HG03354 (cell line): Measurements from ENCODE around the gene EXO1.

Experiments
- ATAC-seq: cut with Tn5 transposase; IDR thresholded peaks from one replicate; pipeline ENCODE4 v1.9.1; 2021; ENCODE audit warnings: mild to moderate bottlenecking; ENCODE audit not compliant: unreplicated experiment, poor library complexity, severe bottlenecking

Gene EXO1

DNA sequence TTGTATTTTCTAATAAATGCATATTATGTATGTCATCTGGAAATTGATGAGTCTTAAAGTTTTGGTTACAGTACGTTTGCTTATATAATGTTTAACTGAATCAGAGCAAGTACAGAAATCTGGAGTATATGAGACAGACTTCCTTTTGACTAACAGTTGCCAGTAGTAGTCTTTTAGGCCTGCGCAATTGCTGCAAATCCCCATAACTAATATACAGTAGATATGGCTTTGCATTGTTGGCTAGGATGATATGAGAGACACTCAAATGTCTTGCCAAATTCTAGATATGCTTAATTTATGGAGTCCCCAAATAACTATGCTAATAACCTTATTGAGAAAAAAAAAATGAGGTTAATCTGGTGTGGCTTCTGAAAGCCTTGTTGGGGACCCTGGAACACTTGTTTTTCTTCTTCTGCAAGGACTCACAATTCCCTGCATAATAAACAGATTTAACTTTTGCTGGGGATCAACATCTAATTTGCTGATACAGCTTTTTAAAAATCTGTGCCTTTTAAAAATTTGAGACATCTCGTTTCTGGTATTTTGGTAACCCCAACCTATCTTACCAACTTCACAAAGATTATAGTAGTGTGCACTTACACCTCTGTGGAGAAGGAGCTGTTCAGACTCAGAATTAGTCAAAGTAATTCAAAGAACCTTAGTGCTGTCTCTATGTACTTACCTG lies 22.9 kb downstream of the EXO1 start:
- ATAC-seq = no peak

GRCh38 chr1:241881440-241881839 lies 33.4 kb downstream of the EXO1 start:
- no peak for ATAC-seq

GRCh38 chr1:241883159-241883558 lies 35.2 kb downstream of the EXO1 start:
- no peak for ATAC-seq

GRCh38 chr1:241888232-241888631 lies 40.2 kb downstream of the EXO1 start:
- no peak for ATAC-seq

- no peak for ATAC-seq
Observed at GRCh38 chr1:241891296-241891695, 43.3 kb downstream of the EXO1 start.

GRCh38 chr1:241894016-241894415 lies 46.0 kb downstream of the EXO1 start:
- no peak for ATAC-seq

DNA sequence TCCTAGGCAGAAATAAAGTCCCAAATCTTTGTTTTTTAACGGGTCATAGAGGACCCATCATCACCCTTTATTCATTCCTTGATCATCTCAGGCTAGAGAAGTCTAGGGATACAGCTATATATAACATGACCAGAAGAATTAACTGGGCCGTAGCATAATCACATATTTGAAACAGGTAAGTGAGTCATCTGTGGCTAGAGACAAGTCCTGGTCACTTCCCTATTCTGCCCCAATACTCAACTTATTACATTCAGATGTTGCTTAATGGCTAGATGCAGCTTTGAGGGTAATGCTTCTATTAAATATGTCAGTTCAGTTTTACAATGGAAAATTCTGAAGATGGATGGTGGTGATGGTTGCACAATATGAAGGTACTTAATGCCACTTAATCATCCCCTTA lies 47.0 kb downstream of the EXO1 start:
- ATAC-seq = peak; percentile 83

DNA sequence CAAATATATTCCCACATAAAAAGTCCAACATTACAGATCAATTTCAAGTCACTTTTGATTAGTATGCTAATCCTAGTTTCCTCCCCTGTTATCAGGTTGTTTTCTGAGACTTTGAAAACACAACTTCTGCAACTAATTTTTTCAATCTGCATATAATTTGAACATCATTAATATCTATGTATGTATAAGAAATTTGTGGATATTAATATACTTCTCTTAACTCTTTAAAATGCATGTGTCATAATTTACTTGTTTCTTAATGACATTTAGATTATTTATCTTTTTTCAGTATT lies 48.6 kb downstream of the EXO1 start:
- no peak for ATAC-seq

GRCh38 chr1:241899210-241899609 lies 51.2 kb downstream of the EXO1 start:
- ATAC-seq = no peak

- ATAC-seq = no peak
Observed at GRCh38 chr1:241900381-241900780, 52.4 kb downstream of the EXO1 start.

DNA sequence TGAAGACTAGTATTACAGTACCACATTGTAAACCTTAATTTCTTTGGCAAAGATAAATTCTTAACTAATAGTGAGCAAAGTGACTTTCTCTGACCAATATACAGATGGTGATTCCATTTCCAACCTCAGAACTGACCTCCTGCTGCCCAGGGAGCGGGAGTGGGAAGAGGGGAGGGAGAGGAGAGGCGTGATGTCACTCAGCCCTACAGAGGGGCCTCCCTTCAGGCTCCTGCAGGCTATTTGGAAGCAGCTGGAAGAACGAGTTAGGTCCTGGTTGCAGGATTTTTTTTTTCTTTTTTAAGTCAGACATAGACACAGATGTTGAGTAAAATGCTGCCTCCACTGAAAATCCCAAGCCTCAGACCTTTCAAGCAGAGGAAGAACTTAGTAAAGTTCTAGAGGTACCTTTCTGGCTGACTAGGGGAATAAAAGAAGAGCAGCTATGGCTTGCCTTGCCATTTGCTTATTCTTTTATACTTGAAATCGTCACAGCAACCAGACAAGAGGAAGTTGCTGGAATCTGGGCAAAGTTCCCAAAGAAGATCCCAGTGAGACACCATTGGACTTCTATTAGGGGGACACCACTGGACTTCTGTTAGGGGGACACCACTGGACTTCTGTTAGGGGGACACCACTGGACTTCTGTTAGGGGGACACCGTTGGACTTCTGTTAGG lies 54.5 kb downstream of the EXO1 start:
- no peak for ATAC-seq

- no peak for ATAC-seq
Observed at GRCh38 chr1:241916196-241916595, 68.2 kb downstream of the EXO1 start.

DNA sequence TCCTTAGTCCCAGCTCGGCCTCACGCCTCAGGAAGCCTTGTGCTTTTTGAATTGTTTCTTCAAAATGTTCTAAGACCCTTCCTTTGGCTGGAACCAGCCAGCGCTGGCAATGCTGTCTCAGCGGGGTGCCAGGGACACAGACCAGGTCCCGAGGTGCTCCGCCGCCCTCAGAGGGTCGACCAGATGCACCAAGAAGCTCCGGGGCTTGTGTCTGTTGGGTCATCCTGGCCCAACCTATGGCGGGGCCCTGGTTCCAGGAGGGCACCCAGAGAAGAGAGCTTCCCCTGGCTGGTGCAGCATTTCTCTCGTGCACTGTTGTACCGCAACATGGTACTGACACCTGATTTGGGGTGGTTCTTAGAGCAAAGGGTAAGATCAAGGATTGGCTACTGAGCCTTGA lies 69.5 kb downstream of the EXO1 start:
- ATAC-seq = no peak

GRCh38 chr1:241918879-241919278 lies 70.9 kb downstream of the EXO1 start:
- ATAC-seq = no peak

DNA sequence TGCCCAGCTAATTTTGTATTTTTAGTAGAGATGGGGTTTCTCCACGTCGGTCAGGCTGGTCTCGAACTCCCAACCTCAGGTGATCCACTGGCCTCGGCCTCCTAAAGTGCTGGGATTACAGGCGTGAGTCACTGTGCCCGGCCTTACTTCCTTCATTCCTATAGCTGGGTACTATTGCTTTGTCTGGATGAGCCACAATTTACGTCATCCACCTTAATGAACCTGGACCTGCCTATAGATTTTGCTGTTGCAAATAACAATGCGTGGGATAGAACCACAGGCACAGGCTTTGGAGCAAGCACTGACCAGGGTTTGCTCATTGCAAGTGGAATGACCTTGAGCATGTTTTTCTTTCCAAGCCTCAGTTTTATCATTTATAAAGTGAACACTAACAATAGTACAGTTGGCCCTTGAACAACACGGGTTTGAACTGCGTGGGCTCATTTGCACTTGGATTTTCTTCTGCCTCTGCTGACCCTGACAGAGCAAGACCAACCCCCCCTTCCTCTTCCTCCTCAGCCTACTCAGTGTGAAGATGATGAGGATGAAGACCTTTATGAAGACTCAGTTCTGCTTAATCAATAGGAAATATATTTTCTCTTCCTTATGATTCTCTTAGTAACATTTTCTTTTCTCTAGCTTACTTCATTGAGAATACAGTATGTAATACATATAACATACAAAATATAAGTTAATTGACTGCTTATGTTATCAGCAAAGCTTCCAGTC lies 76.2 kb downstream of the EXO1 start:
- no peak for ATAC-seq

- ATAC-seq = no peak
Observed at GRCh38 chr1:241926141-241926540, 78.1 kb downstream of the EXO1 start.

DNA sequence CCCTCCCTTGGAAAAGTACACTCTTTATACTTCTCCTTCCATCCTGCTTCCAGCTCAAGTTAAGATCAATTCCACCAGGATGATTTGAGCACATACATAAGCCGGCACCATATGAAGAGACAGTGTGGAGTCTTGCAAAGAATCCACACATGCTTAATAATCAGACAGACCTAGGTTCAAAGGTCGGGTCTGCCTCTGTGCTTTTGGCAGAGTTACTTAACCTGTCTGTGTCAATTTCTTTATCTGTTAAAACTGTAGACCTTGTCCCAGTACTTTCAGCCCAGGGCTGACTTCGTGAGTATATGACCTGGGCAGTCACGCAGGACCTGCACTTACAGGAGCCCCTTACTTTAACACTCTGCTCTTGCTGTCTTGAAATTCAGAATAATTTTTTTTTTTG lies 79.3 kb downstream of the EXO1 start:
- ATAC-seq = no peak

- ATAC-seq = no peak
Observed at GRCh38 chr1:241932845-241933244, 84.8 kb downstream of the EXO1 start.

DNA sequence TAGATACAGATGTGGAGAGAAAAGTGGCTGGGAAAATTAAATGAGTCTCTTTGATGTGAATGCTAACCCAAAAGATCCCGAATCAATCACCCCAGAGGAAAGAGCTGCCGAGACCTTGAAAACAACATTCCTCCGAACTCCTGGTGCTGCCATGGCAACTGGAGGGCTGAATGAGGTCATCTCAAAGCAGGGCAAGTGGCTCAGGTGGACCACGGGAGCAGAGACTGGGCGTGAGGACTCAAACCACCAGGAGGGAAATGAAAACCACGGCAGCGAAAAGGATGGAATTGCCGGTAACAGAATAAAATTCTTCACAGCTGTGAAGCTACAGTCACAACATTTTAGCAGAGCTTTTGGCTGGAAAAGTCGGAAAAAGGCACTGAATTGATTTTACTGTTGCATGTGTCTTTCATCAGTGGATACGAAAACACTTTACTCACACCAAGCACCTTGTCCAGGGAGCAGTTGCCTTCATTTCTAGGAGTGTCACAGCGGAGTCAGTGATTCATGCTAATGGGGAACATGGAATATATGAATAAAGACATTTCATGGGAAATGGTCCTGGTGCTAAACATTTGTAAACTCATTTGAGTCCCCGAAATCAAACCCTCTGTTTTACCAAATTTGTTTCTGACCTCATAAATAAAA lies 86.3 kb downstream of the EXO1 start:
- no peak for ATAC-seq

DNA sequence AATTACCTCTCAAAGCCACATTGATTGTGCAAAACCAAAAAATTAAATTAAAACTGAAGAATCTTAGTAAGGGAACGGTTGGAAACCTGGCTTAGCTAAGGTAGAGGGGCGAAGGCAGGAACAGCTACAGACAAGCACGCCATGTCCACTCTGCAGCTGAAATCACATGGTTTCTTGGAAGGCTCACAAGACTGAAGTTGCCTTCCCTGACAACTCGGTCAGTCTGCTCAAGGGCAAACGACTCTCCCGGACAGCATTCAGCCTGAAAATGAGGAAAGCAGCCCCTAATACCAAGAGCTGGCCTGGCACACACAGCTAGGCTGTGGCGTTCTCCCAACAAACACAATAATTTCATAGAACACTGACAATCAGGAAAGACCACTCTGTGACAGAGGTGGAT lies 86.9 kb downstream of the EXO1 start:
- no peak for ATAC-seq
